Measurements from ENCODE around the gene ADCYAP1R1. TPM values are rescaled to one million over a fixed set of nuclear protein-coding genes. Genes with fewer than 3 reads are reported as not detected.

Gene ADCYAP1R1
- total RNA-seq, 4 donors from 2014 or later: under 0.01 to 2.7 (median 1.0) TPM

DNA sequence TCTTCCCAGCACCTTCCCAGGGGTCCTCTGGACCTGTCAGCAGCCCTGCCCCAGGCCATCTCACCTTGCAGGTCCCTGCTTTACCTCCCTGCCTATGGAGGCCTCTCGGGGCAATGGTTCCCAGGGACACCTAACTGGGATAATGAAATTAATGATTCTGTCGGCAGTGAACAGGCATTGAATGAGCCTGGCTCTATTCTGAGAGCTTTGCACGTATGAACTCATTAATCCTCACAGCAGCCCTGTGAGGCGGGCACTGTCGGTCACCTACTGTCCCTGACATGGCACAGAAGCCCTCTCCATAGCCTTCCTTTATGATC lies 22.9 kb downstream of the ADCYAP1R1 start:
- 84 to 91% methylated on average over 5 of the region's 5 CpGs for WGBS, 2 donors
- Histone ChIP-seq H3K4me3 (no peak overlapping the region), H3K36me3 (no peaks in the 10 kb centered on the region), H3K27ac (no peak overlapping the region), H3K9me3 (no peaks in the 10 kb centered on the region), H3K4me1 (no peaks in the 10 kb centered on the region), H3K27me3 (no peaks in the 10 kb centered on the region)
- no peak for DNase-seq (ENCODE audit: low spot score in 2 of 2)
- TF ChIP-seq, protein P1, sequence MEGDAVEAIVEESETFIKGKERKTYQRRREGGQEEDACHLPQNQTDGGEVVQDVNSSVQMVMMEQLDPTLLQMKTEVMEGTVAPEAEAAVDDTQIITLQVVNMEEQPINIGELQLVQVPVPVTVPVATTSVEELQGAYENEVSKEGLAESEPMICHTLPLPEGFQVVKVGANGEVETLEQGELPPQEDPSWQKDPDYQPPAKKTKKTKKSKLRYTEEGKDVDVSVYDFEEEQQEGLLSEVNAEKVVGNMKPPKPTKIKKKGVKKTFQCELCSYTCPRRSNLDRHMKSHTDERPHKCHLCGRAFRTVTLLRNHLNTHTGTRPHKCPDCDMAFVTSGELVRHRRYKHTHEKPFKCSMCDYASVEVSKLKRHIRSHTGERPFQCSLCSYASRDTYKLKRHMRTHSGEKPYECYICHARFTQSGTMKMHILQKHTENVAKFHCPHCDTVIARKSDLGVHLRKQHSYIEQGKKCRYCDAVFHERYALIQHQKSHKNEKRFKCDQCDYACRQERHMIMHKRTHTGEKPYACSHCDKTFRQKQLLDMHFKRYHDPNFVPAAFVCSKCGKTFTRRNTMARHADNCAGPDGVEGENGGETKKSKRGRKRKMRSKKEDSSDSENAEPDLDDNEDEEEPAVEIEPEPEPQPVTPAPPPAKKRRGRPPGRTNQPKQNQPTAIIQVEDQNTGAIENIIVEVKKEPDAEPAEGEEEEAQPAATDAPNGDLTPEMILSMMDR (IDR thresholded peaks at IDR 0.05): no peak
- TF ChIP-seq POLR2A (IDR thresholded peaks at IDR 0.05): no peak
- no peak for TF ChIP-seq EP300 (IDR thresholded peaks at IDR 0.05)

DNA sequence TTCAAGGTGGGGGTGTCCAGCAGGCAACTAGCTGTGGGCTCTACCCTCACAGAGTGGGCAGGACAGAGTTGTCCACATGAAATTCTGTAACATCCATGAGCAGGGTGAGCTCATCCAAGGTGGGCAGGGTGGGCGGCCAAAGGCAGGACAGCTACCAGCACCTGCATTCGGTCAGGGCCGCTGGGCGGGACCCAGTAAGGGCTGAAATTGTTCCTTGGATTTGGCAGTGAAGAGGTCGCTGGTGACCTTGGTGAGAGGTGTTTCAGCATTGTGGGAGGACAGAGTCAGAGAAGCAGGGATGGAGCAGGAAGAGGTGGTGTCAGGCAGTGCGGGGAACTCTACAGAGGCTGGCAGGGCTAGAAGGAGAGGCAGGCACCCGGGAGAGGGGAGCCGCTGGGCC lies 23.9 kb downstream of the ADCYAP1R1 start:
- Histone ChIP-seq H3K27ac (no peak overlapping the region), H3K27me3 (no peaks in the 10 kb centered on the region), H3K36me3 (no peaks in the 10 kb centered on the region), H3K4me1 (no peaks in the 10 kb centered on the region), H3K9me3 (no peaks in the 10 kb centered on the region), H3K4me3 (no peak overlapping the region)
- DNase-seq (ENCODE audit: low spot score in 2 of 2): no peak
- WGBS, 2 donors: 83 to 89% methylated on average over 6 to 8 of the region's 8 CpGs
- TF ChIP-seq, protein P1 (IDR thresholded peaks at IDR 0.05): no peak
- TF ChIP-seq EP300 (IDR thresholded peaks at IDR 0.05) (no peak), POLR2A (IDR thresholded peaks at IDR 0.05) (no peak)

DNA sequence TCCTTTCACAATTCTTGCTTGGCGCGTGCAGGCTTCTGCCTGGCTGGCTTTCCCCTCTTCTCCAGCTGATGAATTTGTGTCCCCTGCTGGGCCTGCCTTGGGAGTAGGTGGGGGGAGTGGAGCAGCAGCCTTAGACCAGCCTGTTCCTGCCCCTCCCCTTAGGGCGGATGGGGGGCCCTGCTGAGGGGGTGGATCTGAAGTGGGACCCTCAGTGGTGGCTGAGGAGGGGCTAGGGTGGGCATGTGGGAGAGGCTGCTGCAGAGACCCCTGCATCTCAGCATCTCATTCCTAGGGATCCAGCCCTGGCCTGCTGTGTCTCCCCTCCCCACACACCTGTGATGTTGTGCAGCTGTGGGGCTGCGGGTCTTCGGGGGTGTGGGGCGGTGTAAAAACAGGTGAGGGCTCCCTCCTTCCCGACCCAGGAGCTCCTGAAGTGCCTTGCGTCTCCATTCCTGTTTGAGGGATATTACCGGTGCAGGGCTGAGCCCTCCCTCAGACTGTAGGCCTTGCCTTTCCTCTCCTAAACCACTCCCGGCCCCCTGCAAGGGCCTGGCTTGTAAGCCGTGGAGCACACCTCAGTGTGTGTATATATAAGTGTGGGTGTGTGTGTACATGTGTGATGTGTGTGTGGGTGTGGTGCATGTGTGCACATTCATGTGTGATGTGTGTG lies 24.7 kb downstream of the ADCYAP1R1 start:
- Histone ChIP-seq H3K9me3 (no peaks in the 10 kb centered on the region), H3K27ac (no peak overlapping the region), H3K4me3 (no peak overlapping the region), H3K36me3 (no peaks in the 10 kb centered on the region), H3K4me1 (no peaks in the 10 kb centered on the region), H3K27me3 (no peaks in the 10 kb centered on the region)
- no peak for DNase-seq (ENCODE audit: low spot score in 2 of 2)
- TF ChIP-seq, protein P1 (IDR thresholded peaks at IDR 0.05): no peak
- TF ChIP-seq EP300 (IDR thresholded peaks at IDR 0.05) (no peak), POLR2A (IDR thresholded peaks at IDR 0.05) (no peak)
- 78 to 84% methylated on average over 9 to 11 of the region's 11 CpGs for WGBS, 2 donors

DNA sequence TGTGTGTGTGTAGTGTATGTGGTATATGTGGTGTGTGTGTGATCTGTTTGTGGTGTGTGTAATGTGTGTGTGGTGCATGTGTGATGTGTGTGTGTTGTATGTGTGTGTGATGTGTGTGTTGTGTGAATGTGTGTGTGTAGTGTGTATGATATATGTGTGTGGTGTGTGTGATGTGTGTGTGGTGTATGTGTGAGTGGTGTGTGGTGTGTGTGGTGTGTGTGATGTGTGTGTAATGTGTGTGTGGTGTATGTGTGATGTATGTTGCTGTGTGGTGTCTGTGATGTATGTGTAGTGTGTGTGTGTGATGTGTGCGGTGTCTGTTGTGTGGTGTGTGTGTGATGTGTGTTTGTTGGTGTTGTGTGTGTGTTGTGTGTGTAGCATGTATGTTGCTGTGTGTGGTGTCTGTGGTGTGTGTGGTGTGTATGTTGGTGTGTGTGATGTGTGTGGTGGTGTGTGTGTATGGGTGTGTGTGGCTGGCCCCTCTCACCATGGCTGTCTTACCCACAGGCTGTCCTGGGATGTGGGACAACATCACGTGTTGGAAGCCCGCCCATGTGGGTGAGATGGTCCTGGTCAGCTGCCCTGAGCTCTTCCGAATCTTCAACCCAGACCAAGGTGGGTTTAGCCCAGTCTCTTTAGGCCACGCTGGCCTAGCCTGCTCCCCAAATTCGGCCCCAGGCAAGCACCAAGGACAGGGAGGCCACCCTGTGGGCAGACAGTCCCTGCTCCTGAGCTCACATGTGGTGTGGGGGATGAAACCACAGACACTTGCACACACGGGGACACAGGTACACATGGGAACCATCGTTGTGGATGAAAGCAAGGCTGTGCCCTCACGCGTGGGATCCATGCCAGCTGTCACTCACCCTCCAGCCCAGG lies 25.6 kb downstream of the ADCYAP1R1 start:
- Histone ChIP-seq H3K27me3 (no peaks in the 10 kb centered on the region), H3K4me1 (peaks cover 0 to 2% (median 0%) of the 10 kb centered on the region in 4 donors), H3K27ac (no peak overlapping the region), H3K9me3 (no peaks in the 10 kb centered on the region), H3K4me3 (no peak overlapping the region), H3K36me3 (no peaks in the 10 kb centered on the region)
- TF ChIP-seq POLR2A (IDR thresholded peaks at IDR 0.05) (no peak), EP300 (IDR thresholded peaks at IDR 0.05) (no peak)
- TF ChIP-seq, protein P1 (IDR thresholded peaks at IDR 0.05): no peak
- WGBS, 2 donors: 79 to 89% methylated on average over 4 to 10 of the region's 10 CpGs
- no peak for DNase-seq (ENCODE audit: low spot score in 2 of 2)

DNA sequence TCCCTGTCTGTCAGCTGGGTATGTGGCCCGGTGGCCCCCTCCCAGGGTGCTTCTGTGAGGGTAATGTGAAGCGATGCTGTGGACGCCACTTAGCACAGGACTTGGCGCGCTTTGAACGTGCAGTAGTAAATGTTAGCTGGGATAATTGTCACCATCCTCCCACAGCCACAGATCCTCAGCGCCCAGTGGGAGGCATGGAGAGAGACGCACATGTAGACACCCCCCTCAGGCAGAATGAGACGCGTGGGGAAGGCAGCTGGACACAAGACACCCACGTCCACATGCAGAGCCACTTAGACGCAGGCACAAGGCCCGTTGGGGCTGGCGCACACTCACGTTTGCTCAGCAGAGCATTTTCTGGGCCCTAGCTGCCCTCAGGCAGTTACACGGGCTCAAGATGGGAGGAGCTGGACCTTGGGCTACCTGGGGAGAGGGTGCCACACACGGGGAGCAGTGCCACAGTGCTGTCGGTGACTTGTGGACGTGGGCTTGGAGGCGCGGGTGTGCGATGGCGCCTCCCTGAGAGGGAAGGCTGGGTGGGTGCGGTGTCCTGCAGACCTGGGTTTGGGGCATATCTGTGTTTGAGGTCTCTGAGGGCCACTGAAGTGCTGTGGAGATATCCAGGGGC lies 26.4 kb downstream of the ADCYAP1R1 start:
- Histone ChIP-seq H3K27me3 (no peaks in the 10 kb centered on the region), H3K4me1 (peaks cover 0 to 5% (median 0%) of the 10 kb centered on the region in 4 donors), H3K36me3 (no peaks in the 10 kb centered on the region), H3K27ac (no peak overlapping the region), H3K4me3 (no peak overlapping the region), H3K9me3 (no peaks in the 10 kb centered on the region)
- WGBS, 2 donors: 86 to 92% methylated on average over 18 to 24 of the region's 24 CpGs
- TF ChIP-seq, protein P1 (IDR thresholded peaks at IDR 0.05): no peak
- no peak for DNase-seq (ENCODE audit: low spot score in 2 of 2)

All from tibial nerve (tissue), 4 donors.